ENCODE data around the gene TTYH1.

TTYH1 gene

GRCh38 chr19:54400913-54401312 lies 14.4 kb upstream of the TTYH1 start:
- no peak for TF ChIP-seq CTCF (conservative IDR thresholded peaks at IDR 0.05; ENCODE audit: low read depth, low read length)
- no peak overlapping the region for H3K4me3 ChIP-seq (ENCODE audit: low read length)

GRCh38 chr19:54403054-54403453 lies 12.2 kb upstream of the TTYH1 start:
- DNase-seq (ENCODE audit: low read depth) = no peak
- no peak for TF ChIP-seq CTCF (conservative IDR thresholded peaks at IDR 0.05; ENCODE audit: low read depth, low read length)
- no peak overlapping the region for H3K4me3 ChIP-seq (ENCODE audit: low read length)

More at GRCh38 chr19:54400913-54401312, 14.4 kb upstream of the TTYH1 start:
- no peak for DNase-seq (ENCODE audit: low read depth)

- H3K4me3 ChIP-seq (ENCODE audit: low read length) = no peak overlapping the region
- no peak for DNase-seq (ENCODE audit: low read depth)
- TF ChIP-seq CTCF (conservative IDR thresholded peaks at IDR 0.05; ENCODE audit: low read depth, low read length) = no peak
Measured at GRCh38 chr19:54405628-54406027, 9.6 kb upstream of the TTYH1 start.

GRCh38 chr19:54407780-54408179 lies 7.5 kb upstream of the TTYH1 start:
- no peak for DNase-seq (ENCODE audit: low read depth)
- TF ChIP-seq CTCF (conservative IDR thresholded peaks at IDR 0.05; ENCODE audit: low read depth, low read length) = no peak
- H3K4me3 ChIP-seq (ENCODE audit: low read length) = no peak overlapping the region

GRCh38 chr19:54408456-54409026 lies 6.7 kb upstream of the TTYH1 start:
- no peak for DNase-seq (ENCODE audit: low read depth)
- no peak overlapping the region for H3K4me3 ChIP-seq (ENCODE audit: low read length)
- no peak for TF ChIP-seq CTCF (conservative IDR thresholded peaks at IDR 0.05; ENCODE audit: low read depth, low read length)

- H3K4me3 ChIP-seq (ENCODE audit: low read length) = no peak overlapping the region
- no peak for DNase-seq (ENCODE audit: low read depth)
- no peak for TF ChIP-seq CTCF (conservative IDR thresholded peaks at IDR 0.05; ENCODE audit: low read depth, low read length)
Measured at GRCh38 chr19:54411033-54411432, 4.2 kb upstream of the TTYH1 start.

GRCh38 chr19:54412877-54413276 lies 2.4 kb upstream of the TTYH1 start:
- no peak for DNase-seq (ENCODE audit: low read depth)
- TF ChIP-seq CTCF (conservative IDR thresholded peaks at IDR 0.05; ENCODE audit: low read depth, low read length) = no peak
- H3K4me3 ChIP-seq (ENCODE audit: low read length) = no peak overlapping the region
